Loucy (cell line): ENCODE results near the gene APOBEC3H.

ENCODE experiments used
- CTCF ChIP-seq: fragments of 200-600 bp; sonication (generic); conservative IDR thresholded peaks from 2 replicates; pipeline ENCODE4 v1.5.1; 2014; ENCODE audit warnings: mild to moderate bottlenecking, antibody characterized with exemption, low read length
- EZH2phosphoT487 ChIP-seq: fragments of 200-600 bp; IDR thresholded peaks from 2 replicates; pipeline ENCODE4 v1.6.1; 2018; ENCODE audit warnings: antibody characterized with exemption, mild to moderate bottlenecking, moderate library complexity, borderline replicate concordance

DNA sequence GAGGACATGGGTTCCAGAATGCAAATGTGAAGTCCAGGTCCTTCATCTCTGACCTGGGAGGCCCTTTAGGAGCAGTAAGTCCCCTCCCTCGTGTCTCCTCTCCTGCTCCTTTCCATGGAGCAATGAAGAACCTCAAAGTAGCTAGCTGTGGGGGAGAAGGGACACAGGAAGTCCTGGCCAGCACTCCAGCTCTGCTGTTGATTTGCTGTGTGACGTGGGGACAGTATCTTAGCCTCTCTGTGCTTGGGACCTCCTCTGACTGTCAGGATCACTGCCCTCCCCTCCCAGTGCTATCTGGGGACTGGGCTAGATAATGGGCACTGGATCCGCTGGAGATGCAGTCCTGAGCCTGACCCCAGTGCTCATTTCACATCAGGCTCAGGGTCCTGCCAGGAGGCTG is 1.1 kb upstream of the APOBEC3H start:
- no peak for TF ChIP-seq CTCF
- TF ChIP-seq EZH2phosphoT487 = no peak
